ENCODE results near the gene CFAP77.

The CFAP77 gene

GRCh38 chr9:132577119-132577518 lies 167.1 kb downstream of the CFAP77 start:
- no peak for TF ChIP-seq CTCF (IDR thresholded peaks at IDR 0.05; ENCODE audit: insufficient read depth, low read length, missing control alignments)
- CTCF ChIA-PET = interaction anchor here (1.9 to 7.8 kb wide), 2 partner anchors 71 to 167 kb away, joined by 6 to 87 read pairs; partner anchors contain the start of gene CFAP77
- DNase-seq (ENCODE audit: low read depth, low spot score) = no peak
- no peak overlapping the region for H3K4me3 ChIP-seq (ENCODE audit: low read depth, low read length)
- POLR2A ChIA-PET = no interaction called here

DNA sequence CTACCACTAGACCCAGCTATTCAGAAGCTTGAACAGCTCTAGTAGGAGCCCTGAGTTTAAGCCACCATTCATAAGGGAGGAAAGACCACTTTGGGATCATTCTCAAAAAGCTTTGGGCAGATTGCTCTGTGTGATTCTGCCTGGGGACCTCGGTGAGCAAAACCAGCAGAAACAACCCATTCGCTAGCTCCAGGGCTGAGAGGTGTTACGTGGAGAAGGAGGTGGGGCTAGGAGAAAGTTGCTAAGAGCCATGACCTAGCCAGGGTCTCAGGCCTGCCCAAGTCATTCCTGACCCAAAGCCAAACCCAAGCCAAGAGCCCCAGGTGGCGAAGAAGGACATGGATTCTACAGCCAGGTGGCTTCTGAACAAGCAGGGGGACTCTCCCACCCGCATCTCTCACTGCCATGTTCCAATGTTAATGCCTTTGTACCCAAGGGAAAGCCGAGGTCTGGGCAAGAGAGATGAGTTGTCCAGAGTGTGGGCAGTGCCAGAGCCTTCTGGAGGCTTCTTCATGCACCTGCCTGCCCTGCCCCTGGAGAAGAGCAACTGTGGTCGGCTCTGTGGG lies 168.4 kb downstream of the CFAP77 start:
- DNase-seq (ENCODE audit: low read depth, low spot score) = no peak
- H3K4me3 ChIP-seq (ENCODE audit: low read depth, low read length) = no peak overlapping the region
- POLR2A ChIA-PET = interaction anchor here (0.5 kb wide), 1 partner anchor 49 kb away, joined by 3 read pairs; no protein-coding TSS in a partner anchor
- TF ChIP-seq CTCF (IDR thresholded peaks at IDR 0.05; ENCODE audit: insufficient read depth, low read length, missing control alignments) = no peak
- CTCF ChIA-PET = interaction anchor here (0.7 to 7.8 kb wide), 3 partner anchors 72 to 580 kb away, joined by 3 to 87 read pairs (median 3); no protein-coding TSS in a partner anchor

GRCh38 chr9:132579427-132579798 lies 169.4 kb downstream of the CFAP77 start:
- DNase-seq (ENCODE audit: low read depth, low spot score) = no peak
- ChIA-PET CTCF (interaction anchor here (0.7 to 1.2 kb wide), 3 partner anchors 75 to 581 kb away, joined by 3 read pairs; no protein-coding TSS in a partner anchor), POLR2A (interaction anchor here (0.7 kb wide), 1 partner anchor 68 kb away, joined by 3 read pairs; no protein-coding TSS in a partner anchor)
- H3K4me3 ChIP-seq (ENCODE audit: low read depth, low read length) = no peak overlapping the region
- no peak for TF ChIP-seq CTCF (IDR thresholded peaks at IDR 0.05; ENCODE audit: insufficient read depth, low read length, missing control alignments)

GRCh38 chr9:132582276-132582785 lies 172.3 kb downstream of the CFAP77 start, which contains the start of gene BARHL1:
Gene BARHL1 (plus strand): TSS chr9:132582606. CDS start chr9:132582798, 192 bp downstream.
- no peak for DNase-seq (ENCODE audit: low read depth, low spot score)
- POLR2A ChIA-PET = no interaction called here
- TF ChIP-seq CTCF (IDR thresholded peaks at IDR 0.05; ENCODE audit: insufficient read depth, low read length, missing control alignments) = no peak
- peak within 1 kb of the TSS; percentile 34 for H3K4me3 ChIP-seq (ENCODE audit: low read depth, low read length)
- CTCF ChIA-PET = interaction anchor here (1.5 kb wide), 1 partner anchor 70 kb away, joined by 3 read pairs; no protein-coding TSS in a partner anchor

DNA sequence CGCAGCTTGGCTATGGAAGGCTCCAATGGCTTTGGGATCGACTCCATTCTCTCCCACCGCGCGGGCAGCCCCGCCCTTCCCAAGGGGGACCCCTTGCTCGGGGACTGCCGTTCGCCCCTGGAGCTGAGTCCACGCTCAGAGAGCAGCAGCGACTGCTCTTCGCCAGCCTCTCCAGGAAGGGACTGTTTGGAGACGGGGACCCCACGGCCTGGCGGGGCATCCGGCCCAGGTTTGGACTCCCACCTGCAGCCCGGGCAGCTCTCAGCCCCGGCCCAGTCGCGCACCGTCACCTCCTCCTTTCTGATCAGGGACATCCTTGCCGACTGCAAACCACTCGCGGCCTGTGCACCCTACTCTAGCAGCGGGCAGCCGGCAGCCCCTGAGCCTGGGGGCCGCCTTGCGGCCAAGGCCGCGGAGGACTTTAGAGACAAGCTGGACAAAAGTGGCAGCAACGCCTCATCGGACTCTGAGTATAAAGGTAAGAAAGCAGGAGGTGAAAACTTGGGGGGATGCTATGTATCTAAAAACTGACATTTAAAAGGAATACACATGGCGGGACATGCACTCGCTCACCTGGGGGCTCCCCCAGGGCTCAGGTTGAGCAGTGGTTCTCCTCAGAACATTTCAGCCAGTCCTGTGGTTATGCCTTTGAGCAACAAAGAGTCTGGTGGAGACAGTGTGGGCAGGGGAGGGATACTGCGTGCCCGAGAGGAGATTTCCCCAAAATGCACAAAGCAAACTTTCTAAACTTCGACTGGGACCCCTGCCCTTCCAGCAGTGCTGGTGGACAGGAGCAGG lies 173.0 kb downstream of the CFAP77 start:
- no peak overlapping the region for H3K4me3 ChIP-seq (ENCODE audit: low read depth, low read length)
- ChIA-PET POLR2A (no interaction called here), CTCF (interaction anchor here (1.4 to 1.5 kb wide), 2 partner anchors 69 to 76 kb away, joined by 3 read pairs; no protein-coding TSS in a partner anchor)
- TF ChIP-seq CTCF (IDR thresholded peaks at IDR 0.05; ENCODE audit: insufficient read depth, low read length, missing control alignments) = no peak
- DNase-seq (ENCODE audit: low read depth, low spot score) = no peak

All from AG04449 (cell line).